ENCODE measurements around the gene CYBRD1. TPM values are rescaled to one million over a fixed set of nuclear protein-coding genes. Genes with fewer than 3 reads are reported as not detected.

Gene CYBRD1
- total RNA-seq, 4 donors from 2014 or later, result 462 to 802 (median 490) TPM

GRCh38 chr2:171595896-171596295, 73.6 kb downstream of the CYBRD1 start:
- Histone ChIP-seq H3K4me3 (replicated peaks in 1 of 3) (no peak overlapping the region), H3K9me3 (no peaks in the 10 kb centered on the region), H3K27me3 (no peaks in the 10 kb centered on the region), H3K36me3 (no peaks in the 10 kb centered on the region), H3K4me1 (no peaks in the 10 kb centered on the region), H3K27ac (no peak overlapping the region)
- 72 to 84% methylated on average over 2 of the region's 2 CpGs for WGBS, 2 donors
- intact Hi-C loops (cut with DNase I), result no loop called here
- no peak for TF ChIP-seq CTCF (IDR thresholded peaks at IDR 0.05)
- TF ChIP-seq POLR2A (IDR thresholded peaks at IDR 0.05), result no peak
- DNase-seq, result no peak

- 15% methylated on average over 7 of the region's 7 CpGs for WGBS, 2 donors
- peak; percentile 26 to 31 for DNase-seq
- intact Hi-C loops (cut with DNase I), result no loop called here
Observed at GRCh38 chr2:171598713-171599319, 76.5 kb downstream of the CYBRD1 start.

GRCh38 chr2:171600126-171600525, 77.9 kb downstream of the CYBRD1 start:
- H3K4me1 ChIP-seq, result no peaks in the 10 kb centered on the region
- no peaks in the 10 kb centered on the region for H3K27me3 ChIP-seq
- no peaks in the 10 kb centered on the region for H3K36me3 ChIP-seq
- no peak for TF ChIP-seq CTCF (IDR thresholded peaks at IDR 0.05)
- TF ChIP-seq POLR2A (IDR thresholded peaks at IDR 0.05), result no peak
- no peak for DNase-seq
- H3K27ac ChIP-seq, result no peak overlapping the region
- H3K9me3 ChIP-seq, result no peaks in the 10 kb centered on the region
- H3K4me3 ChIP-seq (replicated peaks in 1 of 3), result no peak overlapping the region
- intact Hi-C loops (cut with DNase I), result loop anchor here (10.0 kb wide), 1 partner anchor 515 kb away; no protein-coding TSS in a partner anchor

More at GRCh38 chr2:171598713-171599319, 76.5 kb downstream of the CYBRD1 start:
- Histone ChIP-seq H3K4me3 (replicated peaks in 1 of 3) (no peak overlapping the region), H3K27ac (no peak overlapping the region), H3K27me3 (no peaks in the 10 kb centered on the region), H3K36me3 (no peaks in the 10 kb centered on the region), H3K4me1 (no peaks in the 10 kb centered on the region), H3K9me3 (no peaks in the 10 kb centered on the region)
- TF ChIP-seq POLR2A (IDR thresholded peaks at IDR 0.05), result no peak
- TF ChIP-seq CTCF (IDR thresholded peaks at IDR 0.05), result peak; percentile 45 to 73 (median 62)

GRCh38 chr2:171602352-171602751, 80.1 kb downstream of the CYBRD1 start:
- Histone ChIP-seq H3K4me3 (replicated peaks in 1 of 3) (no peak overlapping the region), H3K9me3 (no peaks in the 10 kb centered on the region), H3K4me1 (no peaks in the 10 kb centered on the region), H3K27ac (no peak overlapping the region), H3K27me3 (no peaks in the 10 kb centered on the region), H3K36me3 (no peaks in the 10 kb centered on the region)
- DNase-seq, result no peak
- intact Hi-C loops (cut with DNase I), result loop anchor here (10.0 kb wide), 1 partner anchor 512 kb away; no protein-coding TSS in a partner anchor
- WGBS, 2 donors, result 72 to 76% methylated on average over 5 of the region's 5 CpGs
- TF ChIP-seq POLR2A (IDR thresholded peaks at IDR 0.05) (no peak), CTCF (IDR thresholded peaks at IDR 0.05) (no peak)

Small RNA genes within 50 kb of the gene (small RNA-seq; reads per million reads assigned to genes)
- gene AC007969.2, result not detected
- not detected for gene RPL21P38

Other genes with a start within 250 kb of the CYBRD1 start
- gene METTL8, start 88.5 kb upstream of the CYBRD1 start, total RNA-seq, result 10 to 100 TPM; 10.6 to 13.7 (median 13.2) TPM
- gene DCAF17, start 88.2 kb upstream of the CYBRD1 start, total RNA-seq, result 10 to 100 TPM; 38.7 to 52.1 (median 46.2) TPM
- gene DYNC1I2, start 165.0 kb downstream of the CYBRD1 start, total RNA-seq, result 100 to 1,000 TPM in 1 of 4 donors, 10 to 100 TPM in 3; 85.5 to 101 (median 98.1) TPM